Stimulated activated naive CD8-positive, alpha-beta T cell treated with anti-CD3 and anti-CD28 coated beads, Interleukin-15, Interleukin-2, amounts not matched to agents 100 U/mL and 50 U/mL, for 24 hours (primary cell): Measurements from ENCODE around the gene JPH4.
"Not testable (repeated sequence)": the region's sequence is repeated elsewhere in the genome, so short reads cannot be mapped to it uniquely, and the experiment has no call there.

Source experiments
- ATAC-seq: fragments of 150-1000 bp; cut with Tn5 transposase; one replicate; pipeline ENCODE4 v1.10.0; 2021
- DNase-seq: peaks from one replicate; pipeline ENCODE4 v3.0.0; 2021

Gene JPH4

DNA sequence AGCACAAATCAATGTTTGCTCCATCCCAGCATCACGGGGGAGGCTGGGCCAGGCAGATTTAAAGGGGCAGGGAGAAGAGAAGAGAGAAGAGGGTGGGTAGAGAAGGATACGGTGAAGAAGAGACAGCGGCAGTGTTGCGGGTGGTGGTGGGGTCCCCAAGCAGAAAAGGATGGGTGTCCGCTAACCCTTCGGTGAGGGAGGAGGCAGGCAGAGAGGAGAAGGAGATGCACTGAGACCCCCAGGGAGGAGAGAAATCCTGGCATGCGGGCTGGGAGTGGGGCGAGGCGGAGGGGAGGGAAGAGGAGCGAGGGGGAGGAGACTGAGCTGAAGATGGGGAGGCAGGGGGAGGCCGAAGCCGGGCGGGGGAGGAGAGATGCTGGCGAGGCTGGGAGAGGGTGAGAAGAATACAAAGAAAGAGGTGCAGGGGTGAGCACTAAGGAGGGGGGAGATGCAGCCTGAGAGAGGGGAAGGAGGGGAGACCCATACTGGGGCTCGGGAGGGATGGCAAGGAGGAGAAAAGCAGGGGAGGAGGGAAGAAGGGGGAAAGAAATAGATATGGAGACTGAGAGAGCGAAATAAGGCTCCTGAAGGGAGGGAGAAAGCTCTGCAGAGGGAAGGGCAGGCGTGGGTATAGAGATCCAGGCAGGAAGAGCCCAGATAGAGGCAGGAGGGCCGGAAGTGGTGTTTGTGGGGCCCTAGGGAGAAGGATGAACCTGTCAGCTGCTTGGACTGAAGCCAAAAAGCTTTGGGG is at the start of gene JPH4:
Gene JPH4, minus strand, starts transcription at position 231 of the 751 bp plus-strand sequence. CDS start 1,337 bp downstream, outside the sequence.
- DNase-seq (no peak), ATAC-seq (no peak)

DNA sequence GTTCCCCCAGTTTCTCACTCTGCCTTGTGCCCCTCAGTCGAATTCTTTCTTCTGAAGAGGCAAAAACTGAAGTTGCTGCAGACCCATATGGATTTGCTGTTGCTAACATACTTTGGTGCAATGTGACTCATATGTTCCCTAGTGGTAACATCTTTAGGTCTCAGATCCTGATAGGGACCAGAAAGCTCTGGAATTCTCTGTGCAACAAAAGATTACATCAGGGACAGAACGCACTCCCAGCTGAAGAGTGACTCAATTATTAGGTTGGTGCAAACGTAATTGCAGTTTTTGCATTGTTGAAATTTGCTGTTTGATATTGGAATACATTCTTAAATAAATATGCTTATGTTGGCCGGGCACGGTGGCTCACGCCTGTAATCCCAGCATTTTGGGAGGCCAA is 49.4 kb upstream of the JPH4 start:
- no peak for ATAC-seq
- DNase-seq: no peak

DNA sequence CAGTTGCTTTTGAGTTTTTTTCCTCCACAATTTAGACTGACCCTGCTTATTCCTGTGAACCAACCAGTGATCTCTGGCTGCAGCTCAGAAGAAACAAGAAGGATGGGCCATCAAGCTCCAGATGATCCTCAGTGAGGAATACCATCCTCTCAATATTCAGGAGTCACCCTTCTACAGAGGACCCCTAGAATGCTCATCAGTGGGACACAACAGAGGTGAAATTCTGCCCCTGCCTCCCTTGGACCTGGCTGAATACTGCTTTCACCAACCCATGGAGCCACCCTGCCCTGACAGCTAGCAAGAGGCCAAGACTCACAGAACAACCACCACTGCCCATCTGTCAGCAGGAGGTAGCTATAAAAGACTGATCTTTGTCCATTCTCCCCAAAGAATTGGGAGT is 48.4 kb upstream of the JPH4 start:
- no peak for ATAC-seq
- DNase-seq: no peak

DNA sequence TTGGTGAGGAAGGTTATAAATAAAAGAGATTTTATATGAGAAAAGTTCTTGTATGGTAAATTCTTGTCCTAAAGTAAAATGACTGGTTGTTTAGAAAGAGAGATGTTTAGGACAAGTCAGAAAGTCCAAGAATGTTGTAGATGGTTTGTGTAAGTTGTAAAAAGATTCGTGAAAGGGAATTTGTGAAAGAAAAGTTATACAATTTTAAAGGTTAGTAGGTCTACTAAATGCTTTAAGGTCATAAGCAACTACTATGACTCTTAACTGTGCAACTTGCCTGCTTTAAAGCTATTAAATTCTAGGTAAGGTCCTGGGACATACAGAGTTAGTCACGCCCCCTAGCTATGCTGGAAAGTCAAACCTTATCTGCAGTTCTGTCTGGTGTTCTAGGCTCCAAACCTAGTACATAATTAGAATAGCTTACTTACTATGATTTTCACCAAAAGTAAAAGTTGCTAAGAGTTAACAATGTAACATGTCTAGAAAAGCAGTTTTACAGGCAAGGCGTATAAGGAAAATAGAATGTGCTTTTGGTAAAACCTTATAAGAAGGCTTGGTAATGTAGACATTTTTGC is 46.3 kb upstream of the JPH4 start:
- ATAC-seq (no peak), DNase-seq (no peak)

DNA sequence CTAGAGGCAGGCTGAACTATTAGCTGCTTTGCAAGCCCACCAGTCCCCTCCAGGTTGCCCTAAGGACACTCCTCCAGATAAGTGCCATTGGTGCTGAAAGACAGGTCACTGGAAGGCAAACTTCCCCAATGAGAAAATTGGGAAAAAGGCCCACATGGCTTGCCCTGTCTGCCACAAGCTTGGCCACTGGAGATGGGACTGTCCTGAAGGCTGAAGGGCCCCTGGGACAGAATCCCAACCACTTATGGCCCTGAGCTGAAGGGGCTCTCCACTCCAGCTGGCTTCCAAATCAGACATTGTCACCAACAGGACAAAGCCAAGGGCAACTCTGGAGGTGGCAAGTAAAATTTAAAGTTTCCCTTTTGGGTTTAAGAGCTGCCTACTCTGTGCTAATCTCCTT is 45.4 kb upstream of the JPH4 start:
- no peak for DNase-seq

DNA sequence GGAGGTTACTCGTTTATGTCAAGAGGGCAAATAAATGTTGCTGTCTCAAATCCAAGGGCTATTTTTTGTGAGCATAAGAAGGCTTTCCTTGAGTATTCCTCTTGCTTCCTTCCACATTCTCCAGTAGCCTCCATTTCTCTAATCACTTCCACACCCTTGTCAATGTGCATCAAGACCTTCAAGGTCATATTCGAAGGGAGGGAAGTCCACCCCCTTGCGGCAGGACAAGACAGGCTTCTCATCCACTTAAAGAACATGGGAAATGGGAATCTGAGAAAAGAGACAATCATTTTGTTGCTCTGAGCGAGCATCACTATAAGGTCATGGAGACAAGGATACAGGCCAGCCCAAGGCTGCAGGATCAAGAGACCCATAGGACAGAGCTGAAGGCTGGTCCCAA is 44.4 kb upstream of the JPH4 start:
- ATAC-seq (no peak), DNase-seq (no peak)

More for the DNA sequence above, 45.4 kb upstream of the JPH4 start:
- ATAC-seq: no peak

DNA sequence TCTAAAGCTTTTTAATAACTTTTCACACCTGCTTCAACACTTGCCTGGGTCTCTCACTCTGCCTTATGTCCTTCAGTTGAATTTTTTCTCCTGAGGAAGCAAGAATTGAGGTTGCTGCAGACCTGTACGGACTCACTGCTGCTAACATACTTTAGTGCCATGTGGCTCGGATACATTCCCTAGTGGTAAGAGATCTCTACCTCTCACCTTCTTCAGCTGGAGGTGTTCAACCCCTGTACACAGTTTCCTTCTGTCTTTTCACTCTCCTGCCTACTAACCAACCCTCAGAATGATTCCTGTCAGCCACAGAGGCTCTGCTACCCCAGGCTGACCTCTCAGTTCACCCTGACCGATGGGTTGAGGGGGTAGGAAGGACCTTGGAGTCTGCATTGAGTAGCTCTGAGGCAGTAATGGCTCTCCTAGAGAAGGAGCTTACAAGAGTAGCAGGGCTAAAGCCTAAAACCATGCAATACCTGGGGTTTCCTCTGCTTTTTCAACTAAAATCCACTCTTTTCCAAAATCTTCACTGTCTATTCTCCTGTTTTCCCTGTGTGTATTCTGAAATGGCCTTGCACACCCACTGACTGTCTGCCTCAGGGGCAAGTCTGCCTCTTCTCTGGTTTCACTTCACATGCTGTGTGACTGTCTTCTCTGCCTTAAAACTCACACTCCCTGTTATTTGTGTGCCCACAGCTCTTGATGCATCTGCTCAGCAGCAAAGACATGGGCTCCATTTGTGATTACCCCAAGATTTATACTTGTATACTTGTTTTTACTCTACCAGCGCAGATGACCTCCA is 43.5 kb upstream of the JPH4 start:
- no peak for ATAC-seq
- no peak for DNase-seq

DNA sequence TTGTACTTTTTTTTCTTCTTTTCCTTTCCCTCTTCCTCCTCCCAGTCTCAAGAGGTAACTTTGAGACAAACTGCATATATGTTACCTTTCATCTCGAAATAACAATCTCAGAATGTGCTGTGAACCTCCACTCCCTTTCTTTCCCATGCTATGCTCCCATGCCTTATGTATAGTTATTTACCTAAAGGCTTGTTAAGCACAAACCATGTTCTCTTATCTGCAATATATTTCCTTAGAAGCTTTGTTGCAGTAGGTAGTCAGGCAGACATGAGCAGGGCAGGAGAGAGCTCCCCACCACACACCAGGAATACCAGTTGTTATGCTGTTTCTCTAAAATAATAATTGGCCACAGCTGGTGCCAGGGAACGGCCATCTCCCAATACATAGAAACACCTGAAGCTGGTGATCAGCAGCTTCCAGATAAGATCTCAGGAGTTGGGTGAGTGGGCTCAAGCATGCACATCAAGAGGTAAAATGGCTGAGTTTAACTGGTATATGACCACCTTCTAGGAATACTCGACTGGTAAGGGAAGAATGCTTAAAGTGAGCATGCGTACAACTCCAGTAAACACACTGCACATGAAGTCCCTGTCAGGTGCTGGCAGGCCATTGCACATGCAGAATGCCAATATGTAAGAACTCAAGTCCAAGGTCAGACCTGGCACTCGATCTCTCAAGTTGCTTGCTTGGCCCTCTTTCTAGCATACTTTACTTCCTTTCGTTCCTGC is 42.8 kb upstream of the JPH4 start:
- DNase-seq: no peak
- ATAC-seq: no peak

DNA sequence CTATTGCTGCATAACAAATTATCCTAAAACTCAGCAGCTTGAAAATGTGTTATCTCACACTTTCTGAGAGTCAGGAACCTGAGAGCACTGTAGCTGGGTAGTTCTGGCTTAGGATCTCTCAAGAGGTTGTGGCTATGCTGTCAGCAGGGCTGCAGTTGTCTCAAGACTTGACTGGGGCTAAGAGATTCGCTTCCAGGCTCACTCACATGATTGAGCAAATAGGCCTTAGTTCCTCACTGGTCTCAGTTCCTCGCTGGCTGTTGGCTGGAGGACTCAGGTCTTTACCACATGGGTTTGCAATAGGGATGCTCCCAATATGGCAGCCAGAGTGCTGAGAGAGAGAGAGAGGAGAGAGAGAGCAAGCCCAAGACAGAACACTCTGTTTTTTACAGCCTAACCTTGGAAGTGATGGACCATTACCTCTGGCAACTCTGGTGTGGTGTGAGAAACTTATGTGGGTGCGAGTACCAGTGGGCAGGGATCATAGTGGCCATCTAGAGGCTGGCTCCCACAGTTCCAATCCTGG is 41.6 kb upstream of the JPH4 start:
- no peak for DNase-seq
- ATAC-seq: no peak

DNA sequence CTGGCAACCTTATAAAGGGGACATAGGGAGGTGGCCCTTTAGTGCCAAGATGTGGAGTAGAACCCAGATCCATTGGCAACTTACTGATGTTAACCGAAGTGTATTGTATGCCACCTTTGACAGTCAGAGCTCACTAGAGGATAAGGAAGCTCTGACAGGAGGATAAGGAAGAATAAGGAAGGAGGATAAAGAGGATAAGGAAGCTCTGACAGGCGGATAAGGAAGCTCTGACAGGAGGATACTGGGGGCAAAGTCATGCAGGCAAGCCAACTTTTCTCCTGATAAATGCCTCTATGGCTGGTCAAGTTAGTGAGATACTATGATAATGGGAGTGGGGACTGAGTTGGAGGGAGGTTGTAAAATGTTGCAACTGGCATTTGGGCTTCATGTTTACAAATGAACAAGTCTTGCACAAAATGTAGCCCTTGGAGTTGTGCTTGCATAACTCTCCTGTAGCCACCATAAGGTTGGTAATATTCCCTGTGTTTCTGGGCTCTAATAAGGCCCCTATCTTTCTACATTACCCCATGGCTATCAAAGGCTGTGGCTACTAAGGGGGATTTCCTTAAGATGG is 39.9 kb upstream of the JPH4 start:
- DNase-seq (no peak), ATAC-seq (no peak)

DNA sequence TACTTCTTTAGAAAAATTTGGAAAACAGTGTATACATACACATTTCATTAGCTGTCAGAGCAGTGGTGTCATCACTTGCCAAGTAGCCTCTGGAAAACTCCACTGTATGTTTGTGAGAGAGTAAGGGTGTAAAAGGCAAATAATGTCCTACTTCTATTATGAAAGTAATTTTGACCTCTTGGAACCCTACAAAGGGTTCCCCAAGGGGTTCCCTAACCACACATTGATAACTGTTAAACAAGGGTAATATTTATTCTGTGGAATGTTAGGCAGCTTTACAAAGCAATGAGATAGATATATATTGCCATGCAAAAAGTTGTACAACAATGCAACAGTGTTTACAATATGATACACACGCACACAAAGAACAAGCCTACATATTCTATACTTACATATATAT is 38.9 kb upstream of the JPH4 start:
- no peak for ATAC-seq
- no peak for DNase-seq

DNA sequence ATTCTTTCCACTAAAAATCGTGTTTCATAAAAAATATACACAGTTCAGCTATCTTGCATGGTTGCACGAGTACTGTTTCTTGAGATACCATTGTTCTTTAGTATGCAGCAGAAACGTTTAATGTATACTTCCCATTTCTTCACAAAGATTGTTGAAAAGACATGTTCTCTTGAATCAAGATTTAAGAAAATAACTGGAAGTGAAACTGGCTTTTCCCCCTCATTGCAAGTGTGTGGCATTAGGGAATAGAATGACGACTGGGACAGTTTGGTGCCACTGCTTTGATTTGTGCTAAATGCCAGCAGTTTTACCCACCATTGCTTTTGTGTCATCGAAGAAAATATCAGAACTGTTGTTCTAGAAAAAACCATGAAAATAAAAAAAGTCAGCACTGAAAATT is 37.3 kb upstream of the JPH4 start:
- ATAC-seq (no peak), DNase-seq (no peak)

DNA sequence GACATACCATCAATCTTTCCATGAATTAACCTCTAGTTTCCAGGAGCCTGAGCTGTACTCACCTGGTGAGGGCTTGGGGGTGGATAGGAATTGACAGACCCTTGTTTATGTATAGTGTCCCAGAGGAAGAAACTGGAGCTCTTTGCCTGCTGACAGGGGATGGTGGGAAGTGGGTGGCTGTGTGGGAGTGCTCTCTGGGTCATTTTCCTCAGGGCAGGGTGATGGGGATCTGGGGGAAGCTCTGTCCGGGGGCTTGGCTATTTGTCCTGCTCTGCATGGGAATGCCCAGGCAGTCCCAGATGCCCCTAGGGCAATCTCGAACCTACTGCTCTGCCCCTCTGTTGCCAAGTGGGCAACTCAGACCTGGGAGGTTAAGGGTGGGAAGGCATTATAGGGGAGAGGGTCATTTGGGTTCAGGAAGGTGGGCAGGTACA is 35.8 kb upstream of the JPH4 start:
- DNase-seq (no peak), ATAC-seq (no peak)

DNA sequence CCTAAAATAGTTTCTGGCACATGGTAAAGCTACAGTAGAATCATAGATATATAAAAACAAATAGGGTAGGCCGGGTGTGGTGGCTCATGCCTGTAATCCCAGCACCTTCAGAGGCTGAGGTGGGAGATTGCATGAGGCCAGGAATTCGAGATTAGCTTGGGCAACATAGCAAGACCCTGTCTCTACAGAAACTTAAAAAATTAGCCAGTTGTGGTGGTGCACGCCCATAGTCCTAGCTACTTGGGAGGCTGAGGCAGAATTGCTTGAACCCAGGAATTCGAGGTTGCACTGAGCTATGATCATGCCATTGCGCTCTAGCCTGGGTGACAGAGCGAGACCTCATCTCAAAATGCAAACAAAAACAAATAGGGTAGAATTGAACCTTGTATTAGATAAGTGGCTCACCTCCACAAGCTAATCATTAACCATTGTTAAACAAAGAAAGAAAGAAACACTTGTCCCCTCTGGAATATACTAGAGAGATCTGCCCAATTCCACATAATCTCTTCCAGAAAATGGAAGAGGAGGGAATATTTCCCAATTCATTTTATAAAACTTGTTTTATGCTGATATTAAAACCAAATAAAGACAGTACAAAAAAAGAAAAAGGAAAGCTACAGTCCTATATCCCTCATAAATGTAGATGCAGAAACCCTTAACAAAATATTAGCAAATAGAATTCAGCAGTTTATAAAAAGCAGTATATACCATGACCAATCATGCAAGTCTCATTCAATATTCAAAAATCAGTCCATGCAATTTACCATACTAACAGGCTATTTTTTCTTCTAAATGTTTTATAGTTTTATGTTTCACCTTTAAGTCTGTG is 34.9 kb upstream of the JPH4 start:
- ATAC-seq (no peak), DNase-seq (no peak)

DNA sequence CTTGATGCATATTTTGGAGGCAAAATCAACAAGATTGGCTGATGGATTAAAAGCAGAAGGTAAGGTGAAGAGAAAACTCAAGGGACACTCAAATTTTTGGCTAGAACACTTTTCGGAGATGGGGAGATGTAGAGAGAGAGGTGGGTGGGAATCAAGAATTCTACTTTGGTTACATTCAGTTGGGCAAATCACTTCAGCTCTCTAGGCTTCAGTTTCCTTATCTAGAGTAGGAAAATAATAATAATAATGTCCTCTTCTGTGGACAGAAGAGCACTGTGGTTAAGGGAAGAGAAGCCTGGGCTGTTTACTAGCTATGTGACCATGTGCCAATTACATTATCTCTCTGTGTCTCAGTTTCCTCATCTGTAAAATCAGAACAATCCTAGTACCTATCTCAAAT is 34.2 kb upstream of the JPH4 start:
- DNase-seq: no peak
- no peak for ATAC-seq

DNA sequence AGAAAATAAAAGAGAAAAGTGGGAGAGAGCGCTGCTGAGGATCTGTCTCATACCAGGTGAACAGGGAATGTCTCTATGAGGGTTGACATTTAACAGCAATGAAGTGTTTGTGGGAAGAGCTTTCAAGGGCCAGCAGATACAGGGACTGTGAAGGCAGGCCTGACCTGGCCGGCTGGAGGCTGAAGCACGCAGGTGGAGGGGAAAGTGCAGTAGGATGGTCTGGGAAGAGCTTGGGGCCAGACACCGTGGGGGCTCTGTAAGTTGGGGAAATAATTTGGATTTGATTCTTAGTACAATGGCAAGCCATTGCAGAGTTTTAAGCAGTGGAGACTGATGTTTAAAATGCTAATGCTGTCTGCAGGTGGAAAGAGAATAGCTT is 33.8 kb upstream of the JPH4 start:
- ATAC-seq: no peak
- no peak for DNase-seq

DNA sequence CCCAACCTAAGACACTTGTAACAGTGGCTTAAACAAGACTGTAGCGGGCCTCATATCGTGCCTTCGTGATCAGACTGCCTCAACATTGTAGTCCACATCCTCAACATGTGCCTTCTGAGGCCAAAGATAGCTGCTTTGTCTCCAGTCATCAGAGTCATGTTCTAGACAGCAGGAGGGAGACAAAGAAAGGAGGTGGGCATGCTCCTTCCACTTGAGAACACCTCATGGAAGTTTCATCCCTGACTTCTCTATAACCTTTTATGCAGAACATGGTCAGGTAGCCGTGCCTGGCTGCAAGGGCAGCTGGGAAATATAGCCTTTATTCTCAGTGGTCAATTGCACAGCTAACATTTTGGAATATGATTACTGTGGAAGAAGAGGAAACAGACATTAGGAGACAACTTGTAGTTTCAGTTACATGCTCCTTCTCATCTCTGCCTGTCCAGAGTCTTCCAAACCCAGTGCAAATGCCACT is 32.3 kb upstream of the JPH4 start:
- no peak for DNase-seq
- ATAC-seq: no peak

DNA sequence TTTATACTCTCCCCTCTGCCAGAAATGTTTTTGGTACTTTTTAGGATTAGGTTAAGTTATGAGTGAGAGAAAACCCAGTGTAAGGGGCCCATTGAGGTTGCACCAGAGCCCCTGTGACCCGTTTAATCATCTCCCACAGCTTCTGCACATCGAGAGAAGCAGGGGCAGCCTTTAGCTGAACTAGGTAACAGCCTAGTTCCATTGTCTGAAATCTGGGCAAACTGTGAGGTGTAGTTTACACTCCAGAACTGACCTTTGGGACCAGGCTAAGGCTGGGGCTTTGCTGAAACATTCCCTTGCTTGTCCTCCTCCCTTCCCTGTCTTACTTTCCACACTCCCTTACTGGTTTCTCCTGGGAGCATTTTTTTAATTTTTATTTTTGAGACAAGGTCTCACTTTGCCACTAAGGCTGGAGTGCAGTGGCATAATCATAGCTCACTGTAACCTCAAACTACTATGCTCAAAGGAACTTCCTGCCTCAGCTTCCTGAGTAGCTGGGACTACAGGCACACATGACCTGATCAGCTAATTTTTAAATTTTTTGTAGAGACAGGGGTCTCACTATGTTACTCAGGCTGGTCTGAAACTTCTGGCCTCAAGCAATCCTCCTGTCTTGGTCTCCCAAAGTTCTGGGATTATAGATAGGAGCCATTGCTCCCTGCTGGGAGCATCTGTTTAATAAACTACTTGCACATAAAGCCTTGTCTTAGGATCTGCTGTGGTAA is 31.7 kb upstream of the JPH4 start:
- DNase-seq (no peak), ATAC-seq (no peak)

DNA sequence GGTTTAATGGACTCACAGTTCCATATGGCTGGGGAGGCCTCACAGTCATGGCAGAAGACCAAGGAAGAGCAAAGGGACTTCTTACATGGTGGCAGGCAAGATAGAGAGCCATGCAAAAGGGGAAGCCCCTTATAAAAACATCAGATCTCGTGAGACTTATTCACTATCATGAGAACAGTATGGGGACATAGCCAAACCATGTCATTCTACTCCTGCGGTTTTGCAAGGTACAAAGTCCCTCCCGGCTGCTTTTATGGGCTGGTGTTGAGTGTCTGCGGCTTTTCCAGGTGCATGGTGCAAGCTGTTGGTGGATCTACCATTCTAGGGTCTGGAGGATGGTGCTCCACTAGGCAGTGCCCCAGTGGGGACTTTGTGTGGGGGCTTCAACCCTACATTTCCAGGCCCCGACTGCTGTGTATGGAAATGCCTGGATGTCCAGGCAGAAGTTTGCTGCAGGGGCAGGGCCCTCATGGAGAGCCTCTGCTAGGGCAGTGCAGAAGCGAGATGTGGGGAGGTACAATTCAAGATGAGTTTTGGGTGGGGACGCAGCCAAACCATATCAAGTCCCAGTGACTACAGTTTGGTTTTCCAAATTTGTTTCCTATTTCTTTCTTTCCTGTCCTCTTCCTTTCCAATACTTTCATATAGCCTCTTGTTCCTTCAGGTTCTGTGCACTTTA is 31.0 kb upstream of the JPH4 start:
- DNase-seq, ATAC-seq: not testable (repeated sequence)

DNA sequence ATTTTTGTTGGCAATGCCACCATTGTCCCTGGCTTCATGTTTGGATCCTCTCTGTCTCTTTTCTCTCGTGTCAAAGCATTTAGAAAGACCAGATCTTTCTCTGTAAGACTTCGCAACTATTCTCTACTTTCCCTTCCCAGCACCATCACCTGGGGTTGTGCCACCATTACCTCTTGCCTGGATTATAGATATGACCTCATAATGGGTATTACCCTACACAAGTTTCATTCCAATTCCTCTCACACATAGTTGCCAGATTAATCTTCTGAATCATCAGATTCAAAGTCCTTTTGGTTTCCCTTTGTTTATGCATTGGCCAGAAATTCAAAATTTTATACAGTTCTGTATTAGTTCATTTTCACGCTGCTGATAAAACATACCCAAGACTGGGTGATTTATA is 30.4 kb upstream of the JPH4 start:
- DNase-seq: no peak
- no peak for ATAC-seq
